Fibroblast of peridontal ligament (primary cell): ENCODE results near the gene KSR1.
"Not testable (repeated sequence)": the region's sequence is repeated elsewhere in the genome, so short reads cannot be mapped to it uniquely, and the experiment has no call there.

Source experiments
- DNase-seq: peaks from one replicate; pipeline ENCODE4 v3.0.0-alpha.2; 2010; ENCODE audit errors: extremely low read depth

The KSR1 gene

GRCh38 chr17:27454089-27454488, 2.2 kb upstream of the KSR1 start:
- DNase-seq = no peak

- no peak for DNase-seq
Observed at GRCh38 chr17:27455236-27455913, 873 bp upstream of the KSR1 start.

- DNase-seq = no peak
Observed at GRCh38 chr17:27456681-27457359, 572 bp downstream of the KSR1 start.

GRCh38 chr17:27457360-27457715, 1.1 kb downstream of the KSR1 start:
- DNase-seq = no peak

GRCh38 chr17:27457731-27458523, 1.7 kb downstream of the KSR1 start:
- no peak for DNase-seq

GRCh38 chr17:27458524-27458908, 2.3 kb downstream of the KSR1 start:
- DNase-seq = no peak

- no peak for DNase-seq
Observed at GRCh38 chr17:27459433-27459832, 3.2 kb downstream of the KSR1 start.

- DNase-seq = no peak
Observed at GRCh38 chr17:27460196-27460725, 4.0 kb downstream of the KSR1 start.

- DNase-seq = no peak
Observed at GRCh38 chr17:27461192-27461859, 5.1 kb downstream of the KSR1 start.

- DNase-seq = no peak
Observed at GRCh38 chr17:27462149-27462548, 5.9 kb downstream of the KSR1 start.

GRCh38 chr17:27462714-27463113, 6.5 kb downstream of the KSR1 start:
- DNase-seq = no peak

GRCh38 chr17:27463235-27463677, 7.0 kb downstream of the KSR1 start:
- DNase-seq = no peak

GRCh38 chr17:27464019-27464418, 7.8 kb downstream of the KSR1 start:
- DNase-seq = not testable (repeated sequence)

- DNase-seq = no peak
Observed at GRCh38 chr17:27464431-27464830, 8.2 kb downstream of the KSR1 start.

GRCh38 chr17:27465875-27466274, 9.6 kb downstream of the KSR1 start:
- DNase-seq = not testable (repeated sequence)

- no peak for DNase-seq
Observed at GRCh38 chr17:27466376-27466742, 10.1 kb downstream of the KSR1 start.

- no peak for DNase-seq
Observed at GRCh38 chr17:27466743-27467375, 10.6 kb downstream of the KSR1 start.

GRCh38 chr17:27469256-27469655, 13.0 kb downstream of the KSR1 start:
- DNase-seq = no peak

- no peak for DNase-seq
Observed at GRCh38 chr17:27471321-27472269, 15.3 kb downstream of the KSR1 start.

- no peak for DNase-seq
Observed at GRCh38 chr17:27473190-27473747, 17.0 kb downstream of the KSR1 start.
